Endothelial cell of umbilical vein (primary cell): ENCODE data around the gene CNTD1. TPM values are rescaled to one million over a fixed set of nuclear protein-coding genes. Genes with fewer than 3 reads are reported as not detected.

Experiments used
- BruUV-seq: library from RNA; stranded (reverse); fragments of 400-500 nt; replicated peaks from 2 replicates; lab custom pipeline; 2021; lab: Mats Ljungman, UMichigan
- CTCF ChIA-PET: fragments of 300-600, 350-600 bp; sonication (Branson Sonifier 250); formaldehyde crosslinking; loops from one replicate; lab custom pipeline; 2021; ENCODE audit warnings: antibody characterized with exemption, inconsistent platforms; lab: Charles Lee
- POLR2A ChIA-PET: fragments of 300-600, 350-600 bp; sonication (Branson Sonifier 250); formaldehyde crosslinking; loops from one replicate; lab custom pipeline; 2021; ENCODE audit warnings: antibody characterized with exemption, inconsistent platforms; lab: Charles Lee
- DNase-seq: peaks from one replicate; pipeline ENCODE4 v3.0.0-alpha.2; 2011; ENCODE audit warnings: low read depth, low spot score
- FAIRE-seq: peaks from 2 replicates; lab custom pipeline; 2011; peaks lifted over from hg19 to GRCh38; lab: Jason Lieb, UNC
- H2AFZ ChIP-seq: 2 replicates; pipeline ENCODE4 v1.6.0; 2012; ENCODE audit warnings: low read depth, low read length, control low read depth, inconsistent platforms
- H3K27ac ChIP-seq: 2 replicates; pipeline ENCODE4 v1.5.1; 2011; ENCODE audit warnings: low read depth, mild to moderate bottlenecking, control low read depth, low read length, moderate library complexity; ENCODE audit not compliant: insufficient read depth
- H3K27me3 ChIP-seq, 2 experiments: 2 replicates each; pipeline versions ENCODE4 v1.6.0 to v1.6.1; 2011; ENCODE audit warnings: low read length in 2 of 2, mixed read lengths in 1 of 2; ENCODE audit not compliant: control insufficient read depth in 2 of 2, insufficient read depth in 2 of 2
- H3K36me3 ChIP-seq, 2 experiments: 2 replicates in 1 of 2; 3 replicates in 1 of 2; pipeline ENCODE4 v1.5.1; 2011; ENCODE audit warnings: low read length in 2 of 2, mild to moderate bottlenecking in 1 of 2, moderate library complexity in 1 of 2; ENCODE audit not compliant: control insufficient read depth in 2 of 2, insufficient read depth in 2 of 2; ENCODE audit errors: extremely low read depth in 1 of 2
- H3K4me1 ChIP-seq: 3 replicates; pipeline ENCODE4 v1.5.1; 2011; ENCODE audit warnings: mild to moderate bottlenecking, low read length; ENCODE audit not compliant: control insufficient read depth, insufficient read depth; ENCODE audit errors: extremely low read depth
- H3K4me2 ChIP-seq: 2 replicates; pipeline ENCODE4 v1.6.1; 2011; ENCODE audit warnings: low read length, control low read depth, mixed read lengths; ENCODE audit not compliant: insufficient read depth
- H3K4me3 ChIP-seq, 3 experiments: fragments of 200-600 bp in 1 of 3; sonication (generic), shearing (Covaris generic) in 1 of 3; replicated peaks in 1 of 3; 2 replicates each; pipeline ENCODE4 v1.5.1; 2011 to 2016; ENCODE audit warnings: control low read depth in 3 of 3, low read length in 3 of 3, mild to moderate bottlenecking in 2 of 3, inconsistent platforms in 1 of 3, low read depth in 1 of 3, moderate library complexity in 1 of 3; ENCODE audit not compliant: insufficient read depth in 1 of 3
- H3K79me2 ChIP-seq: 2 replicates; pipeline ENCODE4 v1.6.0; 2012; ENCODE audit warnings: low read length, inconsistent platforms; ENCODE audit not compliant: control insufficient read depth, insufficient read depth
- H3K9ac ChIP-seq: replicated peaks from 2 replicates; pipeline ENCODE3; 2011; ENCODE audit warnings: low read length, control low read depth; ENCODE audit not compliant: insufficient read depth; ENCODE audit errors: extremely low read depth
- H3K9me1 ChIP-seq: replicated peaks from 3 replicates; pipeline ENCODE4 v1.6.0; 2011; ENCODE audit warnings: mild to moderate bottlenecking, low read length; ENCODE audit not compliant: control insufficient read depth, insufficient read depth; ENCODE audit errors: extremely low read depth
- H3K9me3 ChIP-seq: replicated peaks from 2 replicates; pipeline ENCODE4 v1.5.1; 2012; ENCODE audit warnings: low read length, inconsistent platforms; ENCODE audit not compliant: control insufficient read depth, insufficient read depth
- H4K20me1 ChIP-seq: replicated peaks from 2 replicates; pipeline ENCODE3; 2011; ENCODE audit warnings: mild to moderate bottlenecking, low read length; ENCODE audit not compliant: control insufficient read depth, insufficient read depth; ENCODE audit errors: extremely low read depth
- CTCF ChIP-seq, 2 donors: IDR thresholded peaks; 1 replicate in 1 of 2; 2 replicates in 1 of 2; pipeline ENCODE4 v1.5.1; 2011; ENCODE audit warnings: low read length in 2 of 2, mild to moderate bottlenecking in 2 of 2, moderate library complexity in 2 of 2, control low read depth in 1 of 2, inconsistent platforms in 1 of 2, low read depth in 1 of 2; ENCODE audit not compliant: insufficient read depth in 1 of 2; ENCODE audit errors: extremely low read depth in 1 of 2
- GATA2 ChIP-seq: IDR thresholded peaks from 2 replicates; pipeline ENCODE4 v1.7.0; 2011; ENCODE audit warnings: low read depth, mild to moderate bottlenecking, moderate library complexity, mixed read lengths, low read length; ENCODE audit not compliant: insufficient read length, insufficient read depth
- JUN ChIP-seq: IDR thresholded peaks from 2 replicates; pipeline ENCODE4 v1.6.1; 2011; ENCODE audit warnings: borderline replicate concordance, low read depth; ENCODE audit not compliant: insufficient read length, insufficient read depth
- MAX ChIP-seq: IDR thresholded peaks from 2 replicates; pipeline ENCODE4 v1.6.1; 2011; ENCODE audit not compliant: insufficient read depth, insufficient read length
- MYC ChIP-seq: IDR thresholded peaks from one replicate; pipeline ENCODE4 v1.6.1; 2011; ENCODE audit warnings: mild to moderate bottlenecking, low read depth, low read length
- POLR2A ChIP-seq: IDR thresholded peaks from 2 replicates; pipeline ENCODE4 v1.6.1; 2012; ENCODE audit warnings: low read depth, mild to moderate bottlenecking, control low read depth, low read length
- dilution Hi-C: fragments of 300-500 bp; cut with MboI; formaldehyde crosslinking; loops from one replicate; pipeline ENCODE4 v1.15.0; 2019; ENCODE audit warnings: low sequenced_read_pairs; ENCODE audit not compliant: extremely low pct_ligation_motif_present
- intact Hi-C: fragments of 100-400 bp; cut with micrococcal nuclease; formaldehyde crosslinking; loops from one replicate; pipeline ENCODE4 v1.10.0; 2022
- polyA plus RNA-seq, 4 experiments: library from polyadenylated mRNA; depleted of rRNA in 3 of 4; stranded (reverse) in 3 of 4; unstranded in 1 of 4; fragments of >200 nt; gene quantifications; 2 replicates each; pipeline versions ENCODE4 v1.2.1 to v1.2.3, GENCODE V29; 2011 to 2012; ENCODE audit warnings: missing spikeins in 1 of 4
- total RNA-seq: library from RNA; stranded (reverse); gene quantifications from 2 replicates; pipeline ENCODE4 v1.2.3, GENCODE V29; 2021

CNTD1 gene
- total and polyA plus RNA-seq, 2 donors (not counting 3 experiments of a cell fraction or from before 2014, with no cell fraction given): not detected

DNA sequence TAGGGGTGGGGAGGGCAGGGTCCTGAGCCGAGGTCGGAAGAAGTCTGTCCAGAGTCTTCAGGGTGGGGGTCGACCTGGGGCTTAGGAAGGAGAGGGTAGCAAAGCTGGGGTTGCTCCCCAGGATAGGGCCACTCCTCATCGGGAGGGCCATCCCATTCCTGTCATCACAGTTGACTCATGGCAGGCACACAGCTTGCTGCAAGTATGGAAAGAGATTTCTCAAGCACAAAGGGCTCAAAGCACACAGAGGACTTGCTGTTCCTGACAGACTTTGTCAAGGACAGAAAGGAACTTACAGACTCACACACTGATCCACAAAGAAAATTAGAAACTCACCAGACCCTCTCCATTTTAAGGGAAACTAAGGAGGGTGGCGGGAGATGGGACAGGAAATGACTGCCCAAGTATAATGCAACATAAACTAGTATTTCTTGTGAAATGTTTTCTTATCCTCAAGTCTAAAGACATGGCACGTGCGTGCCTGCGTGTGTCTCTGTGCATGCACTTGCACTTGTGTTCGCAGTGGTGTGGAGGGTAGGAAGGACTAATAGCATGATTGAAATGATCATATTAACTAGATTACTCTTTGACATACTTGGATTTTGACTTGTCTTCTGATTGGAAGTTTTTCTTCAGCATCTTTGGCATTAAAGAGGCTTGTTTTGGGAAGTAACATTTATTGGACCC lies 48.1 kb downstream of the CNTD1 start:
- H3K9me1 ChIP-seq: no peaks in the 10 kb centered on the region
- H3K9me3 ChIP-seq: no peaks in the 10 kb centered on the region
- no peak overlapping the region for H3K4me2 ChIP-seq
- H3K27me3 ChIP-seq: peaks cover 0 to 3% of the 10 kb centered on the region in 2 experiments
- POLR2A ChIA-PET: no interaction called here
- intact Hi-C loops (no loop called here), dilution Hi-C loops (no loop called here)
- H2AFZ ChIP-seq: no peak overlapping the region
- H3K79me2 ChIP-seq: no peaks in the 10 kb centered on the region
- H3K36me3 ChIP-seq: peaks cover 14 to 30% of the 10 kb centered on the region in 2 experiments
- CTCF ChIA-PET: interaction anchor here (1.0 to 8.9 kb wide), 3 partner anchors 82 to 151 kb away, joined by 3 to 132 read pairs (median 122); partner anchors contain the start of gene RPL27
- no peak for DNase-seq
- BruUV-seq: no TSS peak
- peaks cover 2% of the 10 kb centered on the region for H4K20me1 ChIP-seq
- H3K4me1 ChIP-seq: no peaks in the 10 kb centered on the region
- no peak overlapping the region for H3K4me3 ChIP-seq
- no peak for TF ChIP-seq JUN
- TF ChIP-seq POLR2A: peak; percentile 28
- H3K27ac ChIP-seq: no peak overlapping the region
- FAIRE-seq: no peak
- no peak overlapping the region for H3K9ac ChIP-seq

DNA sequence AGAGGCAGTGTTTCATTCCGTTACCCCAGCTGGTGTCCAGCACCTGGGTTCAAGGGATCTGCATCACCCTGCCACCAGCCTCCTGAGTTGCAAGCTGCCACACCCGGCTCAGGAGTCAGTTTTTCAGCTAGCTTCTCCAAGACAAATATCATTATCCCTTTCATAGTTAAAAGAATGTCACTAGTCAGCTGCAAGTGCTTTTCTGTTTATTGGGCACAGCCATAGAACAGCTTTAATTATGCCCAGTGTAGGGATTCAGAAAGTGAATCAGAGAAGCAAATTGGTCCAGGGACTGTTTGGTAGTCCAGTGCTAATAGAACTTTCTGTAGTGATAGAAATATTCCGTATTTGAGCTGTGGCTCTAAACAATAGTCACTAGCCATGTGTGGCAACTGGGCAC lies 49.4 kb downstream of the CNTD1 start:
- H3K27ac ChIP-seq: no peak overlapping the region
- no peak overlapping the region for H3K4me2 ChIP-seq
- TF ChIP-seq POLR2A: no peak
- TF ChIP-seq MYC: no peak
- TF ChIP-seq JUN: no peak
- TF ChIP-seq MAX: no peak
- no peak for TF ChIP-seq GATA2
- TF ChIP-seq CTCF (IDR thresholded peaks at IDR 0.05; ENCODE audit: extremely low read depth in 1 of 2, insufficient read depth in 1 of 2, low read depth in 1 of 2, low read length in 2 of 2): no peak
- H3K27me3 ChIP-seq: peaks cover 0 to 3% of the 10 kb centered on the region in 2 experiments
- H3K9ac ChIP-seq: no peak overlapping the region
- H3K36me3 ChIP-seq: peaks cover 9 to 24% of the 10 kb centered on the region in 2 experiments
- no peak overlapping the region for H2AFZ ChIP-seq
- H3K79me2 ChIP-seq: no peaks in the 10 kb centered on the region
- BruUV-seq: no TSS peak
- H3K4me3 ChIP-seq: no peak overlapping the region
- H4K20me1 ChIP-seq: no peaks in the 10 kb centered on the region
- FAIRE-seq (no peak), DNase-seq (no peak)
- ChIA-PET CTCF (interaction anchor here (0.8 to 8.9 kb wide), 7 partner anchors 11 to 98 kb away, joined by 3 to 132 read pairs (median 4); partner anchors contain the start of gene BECN1), POLR2A (interaction anchor here (0.7 kb wide), 1 partner anchor 293 kb away, joined by 4 read pairs; no protein-coding TSS in a partner anchor)
- dilution Hi-C loops (no loop called here), intact Hi-C loops (no loop called here)
- H3K9me1 ChIP-seq: no peaks in the 10 kb centered on the region
- no peaks in the 10 kb centered on the region for H3K4me1 ChIP-seq
- no peaks in the 10 kb centered on the region for H3K9me3 ChIP-seq
